ENCODE results near the gene ATP5PD. TPM values are rescaled to one million over a fixed set of nuclear protein-coding genes. Genes with fewer than 3 reads are reported as not detected.
A peak's percentile ranks its signal among the peaks of the same experiment; 100 is the strongest.

ATP5PD gene
- total RNA-seq, 1 donor from 2014 or later: 277 TPM

DNA sequence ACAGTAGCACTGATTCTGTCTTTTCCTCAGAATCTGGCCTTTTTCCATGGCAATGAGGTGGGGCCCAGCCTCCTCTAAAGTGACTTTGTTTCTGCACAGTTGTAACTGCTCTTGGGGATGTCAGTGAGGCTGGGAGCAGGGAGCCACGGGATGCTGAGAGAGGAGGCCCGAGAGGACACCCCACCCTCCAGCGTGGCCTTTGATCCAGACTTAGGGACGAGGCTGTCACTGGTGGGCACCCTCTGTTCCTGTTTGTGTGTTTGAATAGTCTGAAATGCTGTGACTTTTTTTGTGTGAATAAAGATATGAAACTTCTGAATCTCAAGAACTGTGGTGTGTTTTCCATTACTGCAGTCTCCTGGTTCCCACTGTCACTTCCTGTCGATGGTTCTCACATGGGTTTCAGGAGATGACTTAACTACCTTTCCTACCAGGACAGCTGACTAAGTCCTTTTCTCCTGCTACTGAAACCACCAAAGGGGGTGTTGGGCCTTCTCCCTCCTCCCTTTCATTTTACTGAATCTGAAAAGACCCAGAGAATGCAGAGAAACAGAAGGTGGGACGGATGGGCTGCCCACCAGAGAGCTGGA is 18.9 kb upstream of the ATP5PD start:
- no peak for FAIRE-seq
- no peak for TF ChIP-seq CTCF (IDR thresholded peaks at IDR 0.05; ENCODE audit: insufficient read depth, low read length, severe bottlenecking)
- no peaks in the 10 kb centered on the region for H3K27me3 ChIP-seq (ENCODE audit: control insufficient read depth, insufficient read depth, low read length)
- DNase-seq (ENCODE audit: low read depth): no peak
- H3K36me3 ChIP-seq (ENCODE audit: control insufficient read depth, insufficient read depth, low read length): peaks cover 12% of the 10 kb centered on the region
- H3K4me3 ChIP-seq (ENCODE audit: low read depth, low read length): no peak overlapping the region

GRCh38 chr17:75064867-75065561 is 18.2 kb upstream of the ATP5PD start:
- DNase-seq (ENCODE audit: low read depth) (no peak), FAIRE-seq (no peak)
- TF ChIP-seq CTCF (IDR thresholded peaks at IDR 0.05; ENCODE audit: insufficient read depth, low read length, severe bottlenecking): no peak
- H3K4me3 ChIP-seq (ENCODE audit: low read depth, low read length): no peak overlapping the region
- no peaks in the 10 kb centered on the region for H3K27me3 ChIP-seq (ENCODE audit: control insufficient read depth, insufficient read depth, low read length)
- H3K36me3 ChIP-seq (ENCODE audit: control insufficient read depth, insufficient read depth, low read length): peaks cover 12% of the 10 kb centered on the region

- no peaks in the 10 kb centered on the region for H3K27me3 ChIP-seq (ENCODE audit: control insufficient read depth, insufficient read depth, low read length)
Measured at GRCh38 chr17:75064460-75064859, 17.7 kb upstream of the ATP5PD start.

DNA sequence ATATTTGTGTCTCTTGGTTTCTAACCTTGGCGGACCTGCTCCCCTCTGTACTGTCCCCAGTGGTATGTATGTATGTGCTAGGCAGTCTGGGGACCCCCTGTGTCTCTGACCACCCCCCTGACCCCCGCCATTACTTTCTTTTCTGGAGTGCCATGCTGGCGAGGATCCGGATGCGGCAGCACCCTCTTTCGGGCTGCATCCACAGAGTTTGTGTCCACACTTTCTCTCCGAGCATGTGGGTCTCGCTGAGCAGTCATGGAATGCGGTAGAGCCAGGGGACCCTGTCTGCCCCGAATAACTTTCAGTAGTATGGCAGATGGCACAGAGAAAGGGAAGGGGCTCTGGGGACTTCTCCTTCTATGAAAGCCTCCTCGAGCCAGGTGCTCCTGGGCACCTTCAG is 17.3 kb upstream of the ATP5PD start:
- peaks cover 15% of the 10 kb centered on the region for H3K36me3 ChIP-seq (ENCODE audit: control insufficient read depth, insufficient read depth, low read length)
- FAIRE-seq (no peak), DNase-seq (ENCODE audit: low read depth) (no peak)
- H3K4me3 ChIP-seq (ENCODE audit: low read depth, low read length): no peak overlapping the region
- H3K27me3 ChIP-seq (ENCODE audit: control insufficient read depth, insufficient read depth, low read length): no peaks in the 10 kb centered on the region
- no peak for TF ChIP-seq CTCF (IDR thresholded peaks at IDR 0.05; ENCODE audit: insufficient read depth, low read length, severe bottlenecking)

More at GRCh38 chr17:75064460-75064859, 17.7 kb upstream of the ATP5PD start:
- DNase-seq (ENCODE audit: low read depth) (no peak), FAIRE-seq (no peak)
- TF ChIP-seq CTCF (IDR thresholded peaks at IDR 0.05; ENCODE audit: insufficient read depth, low read length, severe bottlenecking): no peak
- Histone ChIP-seq H3K4me3 (ENCODE audit: low read depth, low read length) (no peak overlapping the region), H3K36me3 (ENCODE audit: control insufficient read depth, insufficient read depth, low read length) (peaks cover 15% of the 10 kb centered on the region)

DNA sequence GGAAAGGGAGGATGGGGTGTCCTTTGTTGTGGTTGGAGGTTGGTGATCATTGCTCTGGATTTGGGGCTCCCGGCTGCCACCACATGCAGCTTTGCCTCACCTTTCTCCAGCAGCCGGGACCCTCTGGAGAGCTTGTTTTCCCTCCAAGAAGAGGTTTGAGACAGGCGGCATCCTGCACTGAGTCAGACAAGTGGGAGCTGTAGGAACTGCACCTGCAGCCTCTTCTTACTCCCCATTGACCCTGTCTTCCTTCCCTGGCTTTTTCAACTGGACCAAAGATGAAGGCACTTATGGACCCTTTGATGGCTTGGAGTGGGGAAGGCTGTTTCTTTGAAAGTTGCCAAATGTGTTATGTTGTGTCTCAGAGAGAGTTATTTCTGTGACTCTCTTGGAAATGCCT is 16.9 kb upstream of the ATP5PD start:
- FAIRE-seq (peak; percentile 52), DNase-seq (ENCODE audit: low read depth) (no peak)
- no peak overlapping the region for H3K4me3 ChIP-seq (ENCODE audit: low read depth, low read length)
- no peak for TF ChIP-seq CTCF (IDR thresholded peaks at IDR 0.05; ENCODE audit: insufficient read depth, low read length, severe bottlenecking)
- H3K36me3 ChIP-seq (ENCODE audit: control insufficient read depth, insufficient read depth, low read length): peaks cover 15% of the 10 kb centered on the region
- no peaks in the 10 kb centered on the region for H3K27me3 ChIP-seq (ENCODE audit: control insufficient read depth, insufficient read depth, low read length)
